Measurements from ENCODE around the gene PLEKHJ1.

DNA sequence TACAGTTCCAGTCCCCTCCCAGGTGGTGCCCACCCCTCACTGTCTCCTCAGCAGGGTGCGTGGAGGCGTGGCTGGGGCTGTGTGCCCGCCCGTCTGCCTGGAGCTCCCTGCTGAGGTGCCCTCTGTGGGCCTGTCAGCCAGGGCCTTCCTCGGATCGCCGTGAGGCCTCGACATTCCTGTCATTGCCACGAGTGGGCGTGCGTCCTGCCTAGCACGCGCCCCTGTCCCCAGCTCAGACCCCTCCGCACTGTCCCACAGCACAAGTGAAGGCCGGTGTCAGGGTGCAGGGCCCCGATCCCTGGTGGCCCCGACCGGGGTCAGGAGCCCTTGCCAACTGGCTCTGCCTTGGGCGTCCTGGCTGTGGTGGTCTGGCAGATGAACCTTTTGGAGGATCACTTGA is 40.2 kb downstream of the PLEKHJ1 start:
- TF ChIP-seq, protein P1, sequence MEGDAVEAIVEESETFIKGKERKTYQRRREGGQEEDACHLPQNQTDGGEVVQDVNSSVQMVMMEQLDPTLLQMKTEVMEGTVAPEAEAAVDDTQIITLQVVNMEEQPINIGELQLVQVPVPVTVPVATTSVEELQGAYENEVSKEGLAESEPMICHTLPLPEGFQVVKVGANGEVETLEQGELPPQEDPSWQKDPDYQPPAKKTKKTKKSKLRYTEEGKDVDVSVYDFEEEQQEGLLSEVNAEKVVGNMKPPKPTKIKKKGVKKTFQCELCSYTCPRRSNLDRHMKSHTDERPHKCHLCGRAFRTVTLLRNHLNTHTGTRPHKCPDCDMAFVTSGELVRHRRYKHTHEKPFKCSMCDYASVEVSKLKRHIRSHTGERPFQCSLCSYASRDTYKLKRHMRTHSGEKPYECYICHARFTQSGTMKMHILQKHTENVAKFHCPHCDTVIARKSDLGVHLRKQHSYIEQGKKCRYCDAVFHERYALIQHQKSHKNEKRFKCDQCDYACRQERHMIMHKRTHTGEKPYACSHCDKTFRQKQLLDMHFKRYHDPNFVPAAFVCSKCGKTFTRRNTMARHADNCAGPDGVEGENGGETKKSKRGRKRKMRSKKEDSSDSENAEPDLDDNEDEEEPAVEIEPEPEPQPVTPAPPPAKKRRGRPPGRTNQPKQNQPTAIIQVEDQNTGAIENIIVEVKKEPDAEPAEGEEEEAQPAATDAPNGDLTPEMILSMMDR (conservative IDR thresholded peaks at IDR 0.05), result no peak
- TF ChIP-seq ZFX (IDR thresholded peaks at IDR 0.05), result no peak

Measured in C4-2B (cell line).